22Rv1 (cell line): ENCODE data around the gene ADAMTS17.

ENCODE experiments used
- CTCF ChIP-seq: fragments of 450-650 bp; IDR thresholded peaks from 2 replicates; pipeline ENCODE4 v1.5.1; 2017; ENCODE audit warnings: mild to moderate bottlenecking
- ZFX ChIP-seq: fragments of 450-650 bp; IDR thresholded peaks from 2 replicates; pipeline ENCODE4 v1.6.1; 2017; ENCODE audit warnings: antibody characterized with exemption, borderline replicate concordance

GRCh38 chr15:100226107-100226506 lies 115.7 kb downstream of the ADAMTS17 start:
- TF ChIP-seq CTCF (no peak), ZFX (no peak)
